ENCODE measurements around the gene DPEP2.

The DPEP2 gene

GRCh38 chr16:67951485-67951884 is 47.8 kb downstream of the DPEP2 start:
- Histone ChIP-seq H3K27ac (ENCODE audit: low read depth, low read length, poor library complexity, severe bottlenecking) (no peak overlapping the region), H3K9ac (ENCODE audit: low read length) (no peak overlapping the region), H3K9me2 (ENCODE audit: low read depth, low read length) (no peaks in the 10 kb centered on the region), H3K9me3 (ENCODE audit: low read length) (no peaks in the 10 kb centered on the region), H3K36me3 (ENCODE audit: insufficient read depth, low read length) (peaks cover 12% of the 10 kb centered on the region; the same call in 1 of the 2 replicates), H3K4me1 (ENCODE audit: insufficient read depth, low read length, severe bottlenecking) (no peaks in the 10 kb centered on the region), H2AFZ (ENCODE audit: low read length) (no peak overlapping the region), H3K27me3 (ENCODE audit: insufficient read depth, low read length) (no peaks in the 10 kb centered on the region), H3F3A (ENCODE audit: insufficient read depth, low read length) (no peaks in the 10 kb centered on the region), H3K79me2 (ENCODE audit: insufficient read depth, low read length) (no peaks in the 10 kb centered on the region), H3K4me2 (ENCODE audit: low read length) (no peak overlapping the region), H3K4me3 (ENCODE audit: low read depth, low read length, poor library complexity, severe bottlenecking) (no peak overlapping the region), H4K20me1 (ENCODE audit: insufficient read depth, low read length) (no peaks in the 10 kb centered on the region)
- TF ChIP-seq EZH2 (IDR thresholded peaks at IDR 0.05; ENCODE audit: borderline replicate concordance, low read length) = no peak

- Histone ChIP-seq H3K9me2 (ENCODE audit: low read depth, low read length) (no peaks in the 10 kb centered on the region), H3K79me2 (ENCODE audit: insufficient read depth, low read length) (no peaks in the 10 kb centered on the region), H3K36me3 (ENCODE audit: insufficient read depth, low read length) (peaks cover 16% of the 10 kb centered on the region; the same call in 1 of the 2 replicates), H3K9ac (ENCODE audit: low read length) (no peak overlapping the region), H3F3A (ENCODE audit: insufficient read depth, low read length) (no peaks in the 10 kb centered on the region), H3K4me2 (ENCODE audit: low read length) (no peak overlapping the region), H2AFZ (ENCODE audit: low read length) (no peak overlapping the region), H3K4me1 (ENCODE audit: insufficient read depth, low read length, severe bottlenecking) (no peaks in the 10 kb centered on the region), H3K27ac (ENCODE audit: low read depth, low read length, poor library complexity, severe bottlenecking) (no peak overlapping the region), H3K9me3 (ENCODE audit: low read length) (no peaks in the 10 kb centered on the region), H3K4me3 (ENCODE audit: low read depth, low read length, poor library complexity, severe bottlenecking) (no peak overlapping the region), H4K20me1 (ENCODE audit: insufficient read depth, low read length) (no peaks in the 10 kb centered on the region), H3K27me3 (ENCODE audit: insufficient read depth, low read length) (no peaks in the 10 kb centered on the region)
- TF ChIP-seq, protein P1, sequence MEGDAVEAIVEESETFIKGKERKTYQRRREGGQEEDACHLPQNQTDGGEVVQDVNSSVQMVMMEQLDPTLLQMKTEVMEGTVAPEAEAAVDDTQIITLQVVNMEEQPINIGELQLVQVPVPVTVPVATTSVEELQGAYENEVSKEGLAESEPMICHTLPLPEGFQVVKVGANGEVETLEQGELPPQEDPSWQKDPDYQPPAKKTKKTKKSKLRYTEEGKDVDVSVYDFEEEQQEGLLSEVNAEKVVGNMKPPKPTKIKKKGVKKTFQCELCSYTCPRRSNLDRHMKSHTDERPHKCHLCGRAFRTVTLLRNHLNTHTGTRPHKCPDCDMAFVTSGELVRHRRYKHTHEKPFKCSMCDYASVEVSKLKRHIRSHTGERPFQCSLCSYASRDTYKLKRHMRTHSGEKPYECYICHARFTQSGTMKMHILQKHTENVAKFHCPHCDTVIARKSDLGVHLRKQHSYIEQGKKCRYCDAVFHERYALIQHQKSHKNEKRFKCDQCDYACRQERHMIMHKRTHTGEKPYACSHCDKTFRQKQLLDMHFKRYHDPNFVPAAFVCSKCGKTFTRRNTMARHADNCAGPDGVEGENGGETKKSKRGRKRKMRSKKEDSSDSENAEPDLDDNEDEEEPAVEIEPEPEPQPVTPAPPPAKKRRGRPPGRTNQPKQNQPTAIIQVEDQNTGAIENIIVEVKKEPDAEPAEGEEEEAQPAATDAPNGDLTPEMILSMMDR (IDR thresholded peaks at IDR 0.05; ENCODE audit: low read length) = no peak
- no peak for TF ChIP-seq EZH2 (IDR thresholded peaks at IDR 0.05; ENCODE audit: borderline replicate concordance, low read length)
Measured at GRCh38 chr16:67950335-67950843, 48.9 kb downstream of the DPEP2 start.

DNA sequence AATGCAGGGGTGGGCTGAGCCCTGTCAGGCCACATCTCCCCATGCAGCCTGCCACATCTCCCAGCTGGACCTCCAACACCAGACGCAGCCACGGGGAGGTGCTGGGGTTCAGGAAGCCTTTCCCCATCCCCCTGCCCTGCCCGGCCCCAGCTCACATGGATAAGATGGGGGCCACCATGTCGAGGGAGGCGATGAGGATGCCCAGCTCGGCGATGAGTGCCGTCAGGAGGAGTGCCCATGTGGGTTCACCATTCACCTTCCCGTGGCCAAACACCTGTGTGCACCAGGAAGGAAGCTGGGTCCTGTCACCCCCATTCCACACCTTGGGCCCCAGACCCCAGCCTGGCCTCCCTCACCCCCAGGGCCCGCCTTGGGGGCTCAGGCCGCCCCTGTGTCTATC is 49.6 kb downstream of the DPEP2 start:
- no peaks in the 10 kb centered on the region for H4K20me1 ChIP-seq (ENCODE audit: insufficient read depth, low read length)
- H3K27ac ChIP-seq (ENCODE audit: low read depth, low read length, poor library complexity, severe bottlenecking) = no peak overlapping the region

More for the DNA sequence above, 49.6 kb downstream of the DPEP2 start:
- Histone ChIP-seq H3K9ac (ENCODE audit: low read length) (no peak overlapping the region), H3F3A (ENCODE audit: insufficient read depth, low read length) (no peaks in the 10 kb centered on the region), H3K4me2 (ENCODE audit: low read length) (no peak overlapping the region), H3K4me3 (ENCODE audit: low read depth, low read length, poor library complexity, severe bottlenecking) (no peak overlapping the region), H3K4me1 (ENCODE audit: insufficient read depth, low read length, severe bottlenecking) (no peaks in the 10 kb centered on the region), H3K9me3 (ENCODE audit: low read length) (no peaks in the 10 kb centered on the region), H3K79me2 (ENCODE audit: insufficient read depth, low read length) (no peaks in the 10 kb centered on the region), H2AFZ (ENCODE audit: low read length) (no peak overlapping the region), H3K36me3 (ENCODE audit: insufficient read depth, low read length) (peaks cover 23% of the 10 kb centered on the region; the same call in 1 of the 2 replicates), H3K27me3 (ENCODE audit: insufficient read depth, low read length) (no peaks in the 10 kb centered on the region), H3K9me2 (ENCODE audit: low read depth, low read length) (no peaks in the 10 kb centered on the region)
- TF ChIP-seq EZH2 (IDR thresholded peaks at IDR 0.05; ENCODE audit: borderline replicate concordance, low read length) = no peak
- TF ChIP-seq, protein P1 (IDR thresholded peaks at IDR 0.05; ENCODE audit: low read length) = no peak
